ENCODE measurements around the gene ABL2. TPM values are rescaled to one million over a fixed set of nuclear protein-coding genes. Genes with fewer than 3 reads are reported as not detected.

The ABL2 gene
- total RNA-seq, 4 donors from 2014 or later = 4.4 to 9.3 (median 5.8) TPM

- H3K36me3 ChIP-seq = peaks cover 0 to 51% of the 10 kb centered on the region in 2 donors
- H3K27me3 ChIP-seq = no peaks in the 10 kb centered on the region
- intact Hi-C loops (cut with DNase I; ENCODE audit: low total_unique reads) = no loop called here
- no peak overlapping the region for H3K4me3 ChIP-seq
- no peak overlapping the region for H3K27ac ChIP-seq
- in situ Hi-C loops (cut with MboI; ENCODE audit: low sequenced_read_pairs in 4 of 4) = loop anchor here in 1 of 4 donors (10.0 kb wide), 1 partner anchor 260 kb away; no protein-coding TSS in a partner anchor
- TF ChIP-seq POLR2A (IDR thresholded peaks at IDR 0.05) (no peak), CTCF (IDR thresholded peaks at IDR 0.05 in 4 of 5, conservative IDR thresholded peaks at IDR 0.05 in 1 of 5) (no peak)
- no peaks in the 10 kb centered on the region for H3K9me3 ChIP-seq
- DNase-seq (no peak), ATAC-seq (no peak)
- H3K4me1 ChIP-seq = no peaks in the 10 kb centered on the region
Measured at GRCh38 chr1:179115181-179115580, 114.3 kb downstream of the ABL2 start.

GRCh38 chr1:179108644-179109043, 120.8 kb downstream of the ABL2 start:
- Histone ChIP-seq H3K4me1 (peaks cover 5 to 8% of the 10 kb centered on the region in 2 donors), H3K36me3 (peaks cover 0 to 50% of the 10 kb centered on the region in 2 donors), H3K9me3 (no peaks in the 10 kb centered on the region), H3K27me3 (no peaks in the 10 kb centered on the region), H3K27ac (no peak overlapping the region), H3K4me3 (no peak overlapping the region)
- ATAC-seq (no peak), DNase-seq (no peak)
- in situ Hi-C loops (cut with MboI; ENCODE audit: low sequenced_read_pairs in 4 of 4) (no loop called here), intact Hi-C loops (cut with DNase I; ENCODE audit: low total_unique reads) (no loop called here)
- TF ChIP-seq POLR2A (IDR thresholded peaks at IDR 0.05) = no peak
- no peak for TF ChIP-seq CTCF (IDR thresholded peaks at IDR 0.05 in 4 of 5, conservative IDR thresholded peaks at IDR 0.05 in 1 of 5)

- no peak for TF ChIP-seq POLR2A (IDR thresholded peaks at IDR 0.05)
- no peak for TF ChIP-seq CTCF (IDR thresholded peaks at IDR 0.05 in 4 of 5, conservative IDR thresholded peaks at IDR 0.05 in 1 of 5)
- no peak overlapping the region for H3K4me3 ChIP-seq
- peak; percentile 54 to 87 for ATAC-seq
- intact Hi-C loops (cut with DNase I; ENCODE audit: low total_unique reads) (no loop called here), in situ Hi-C loops (cut with MboI; ENCODE audit: low sequenced_read_pairs in 4 of 4) (no loop called here)
- peaks cover 5 to 8% of the 10 kb centered on the region in 2 donors for H3K4me1 ChIP-seq
- H3K27ac ChIP-seq = no peak overlapping the region
- H3K9me3 ChIP-seq = no peaks in the 10 kb centered on the region
- H3K27me3 ChIP-seq = no peaks in the 10 kb centered on the region
- peaks cover 0 to 50% of the 10 kb centered on the region in 2 donors for H3K36me3 ChIP-seq
- peak in 1 of 2 donors; percentile 45 for DNase-seq
Measured at GRCh38 chr1:179107706-179108629, 121.5 kb downstream of the ABL2 start.

GRCh38 chr1:179105393-179105792, 124.1 kb downstream of the ABL2 start:
- no peak for DNase-seq
- H3K27me3 ChIP-seq = no peaks in the 10 kb centered on the region
- TF ChIP-seq POLR2A (IDR thresholded peaks at IDR 0.05) = no peak
- no peak for TF ChIP-seq CTCF (IDR thresholded peaks at IDR 0.05 in 4 of 5, conservative IDR thresholded peaks at IDR 0.05 in 1 of 5)
- no peak overlapping the region for H3K4me3 ChIP-seq
- intact Hi-C loops (cut with DNase I; ENCODE audit: low total_unique reads) (no loop called here), in situ Hi-C loops (cut with MboI; ENCODE audit: low sequenced_read_pairs in 4 of 4) (no loop called here)
- H3K27ac ChIP-seq = no peak overlapping the region
- H3K36me3 ChIP-seq = peaks cover 0 to 27% of the 10 kb centered on the region in 2 donors
- ATAC-seq = no peak
- H3K4me1 ChIP-seq = peaks cover 5 to 8% of the 10 kb centered on the region in 2 donors
- no peaks in the 10 kb centered on the region for H3K9me3 ChIP-seq
